ENCODE measurements around the gene HES5. TPM values are rescaled to one million over a fixed set of nuclear protein-coding genes. Genes with fewer than 3 reads are reported as not detected.

The HES5 gene
- total RNA-seq, 3 donors from 2014 or later = 1.3 to 7.8 (median 1.6) TPM

DNA sequence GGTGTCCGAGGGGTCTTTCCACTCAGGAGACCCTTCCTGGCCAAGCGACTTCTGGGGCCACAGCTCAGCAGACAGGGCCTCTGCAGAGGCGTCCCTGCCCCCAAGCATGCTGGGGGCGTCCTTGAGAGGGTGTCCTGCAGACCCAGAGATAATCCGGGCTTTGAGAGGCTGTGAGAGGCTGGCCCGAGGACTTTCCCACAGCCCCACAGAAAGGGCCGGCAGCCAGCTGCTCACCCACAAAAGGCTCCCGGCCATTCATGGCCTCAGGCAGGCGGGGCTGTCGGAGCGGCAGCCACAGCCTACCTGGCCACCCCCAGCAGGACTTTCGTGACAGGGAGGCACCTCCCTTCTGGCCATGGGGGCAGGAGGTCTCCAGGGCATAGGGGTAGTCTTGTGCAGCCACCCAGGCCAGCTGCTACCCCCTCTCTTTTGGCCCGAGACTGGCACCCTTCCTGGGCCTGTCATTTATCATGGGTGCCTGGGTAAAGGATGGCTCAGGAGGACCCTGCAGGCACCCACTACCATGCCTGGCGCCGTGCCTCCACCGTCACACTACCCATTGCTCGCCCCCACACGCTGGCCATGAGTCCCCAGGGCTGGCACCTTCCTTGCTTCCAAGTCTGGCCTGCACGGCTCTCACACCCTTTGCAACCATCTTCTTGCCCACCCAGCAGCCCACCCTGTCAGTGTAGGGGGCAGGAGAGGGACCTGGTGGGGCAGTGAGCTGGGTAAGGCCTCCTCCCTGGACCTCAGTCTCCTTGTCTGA lies 15.0 kb upstream of the HES5 start:
- ATAC-seq (no peak), DNase-seq (peak; percentile 52 to 68 (median 55))
- no peak for TF ChIP-seq CTCF (IDR thresholded peaks at IDR 0.05)
- no peaks in the 10 kb centered on the region for H3K36me3 ChIP-seq (ENCODE audit: low read depth)
- H3K4me1 ChIP-seq (ENCODE audit: low read depth) = peaks cover 71% of the 10 kb centered on the region
- H3K4me3 ChIP-seq = no peak overlapping the region
- intact Hi-C loops (cut with DNase I, micrococcal nuclease) = loop anchor here (5.0 kb wide), 2 partner anchors 128 to 133 kb away; partner anchors contain the start of gene PEX10 (in 1 of the 2)
- H3K9me3 ChIP-seq = no peaks in the 10 kb centered on the region

DNA sequence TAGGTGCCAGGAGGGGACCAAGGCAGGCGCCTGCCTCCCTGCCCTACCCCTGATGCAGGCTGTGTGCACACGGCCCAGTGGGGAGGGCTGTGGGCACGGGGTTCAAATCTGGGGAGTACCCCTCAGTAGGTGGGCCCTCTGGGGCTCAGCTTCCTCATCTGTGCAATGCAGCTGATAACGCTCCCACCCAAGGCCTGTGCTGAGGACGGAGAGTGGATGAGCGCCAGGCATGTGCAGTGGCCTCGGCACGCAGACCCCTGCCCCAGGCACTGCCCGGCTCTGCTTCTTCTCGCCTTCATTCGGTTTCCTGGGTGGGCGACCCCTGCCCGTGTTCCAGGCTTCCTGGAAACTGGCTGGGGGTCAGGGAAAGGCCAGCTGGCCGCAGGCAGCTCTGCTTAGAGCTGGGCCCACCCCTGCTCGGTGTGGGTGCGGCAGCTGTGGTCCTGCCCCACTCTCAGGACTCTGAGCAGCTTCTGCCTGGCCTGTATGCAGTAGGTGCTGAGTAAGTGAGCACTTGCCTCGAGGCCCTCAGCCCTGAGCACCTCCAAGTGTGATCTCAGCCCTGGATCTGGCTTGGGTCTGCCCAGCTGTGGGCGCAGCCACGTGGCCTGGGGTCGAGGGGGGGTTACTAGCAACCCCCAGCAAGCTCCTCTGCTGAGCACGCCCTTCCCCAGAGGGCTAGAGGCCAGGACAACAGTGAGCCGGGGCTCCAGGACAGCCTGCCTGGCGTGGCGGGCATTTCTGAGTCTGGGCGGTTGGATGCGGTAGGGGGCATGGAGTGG lies 14.2 kb upstream of the HES5 start:
- intact Hi-C loops (cut with DNase I, micrococcal nuclease) = no loop called here
- DNase-seq (peak in 2 of 3 donors; percentile 51 to 65), ATAC-seq (no peak)
- no peak for TF ChIP-seq CTCF (IDR thresholded peaks at IDR 0.05)
- no peaks in the 10 kb centered on the region for H3K9me3 ChIP-seq
- peaks cover 70% of the 10 kb centered on the region for H3K4me1 ChIP-seq (ENCODE audit: low read depth)
- H3K4me3 ChIP-seq = no peak overlapping the region
- no peaks in the 10 kb centered on the region for H3K36me3 ChIP-seq (ENCODE audit: low read depth)

GRCh38 chr1:2543543-2544092 lies 13.6 kb upstream of the HES5 start:
- Histone ChIP-seq H3K4me1 (ENCODE audit: low read depth) (peaks cover 64% of the 10 kb centered on the region), H3K4me3 (no peak overlapping the region), H3K36me3 (ENCODE audit: low read depth) (no peaks in the 10 kb centered on the region), H3K9me3 (no peaks in the 10 kb centered on the region)
- DNase-seq (peak in 2 of 3 donors; percentile 59 to 70), ATAC-seq (no peak)
- intact Hi-C loops (cut with DNase I, micrococcal nuclease) = no loop called here
- no peak for TF ChIP-seq CTCF (IDR thresholded peaks at IDR 0.05)

GRCh38 chr1:2542246-2542915 lies 12.3 kb upstream of the HES5 start:
- H3K9me3 ChIP-seq = no peaks in the 10 kb centered on the region
- H3K4me3 ChIP-seq = no peak overlapping the region
- peaks cover 55% of the 10 kb centered on the region for H3K4me1 ChIP-seq (ENCODE audit: low read depth)
- DNase-seq = peak in 2 of 3 donors; percentile 44 to 60
- no peak for TF ChIP-seq CTCF (IDR thresholded peaks at IDR 0.05)
- H3K36me3 ChIP-seq (ENCODE audit: low read depth) = no peaks in the 10 kb centered on the region
- intact Hi-C loops (cut with DNase I, micrococcal nuclease) = no loop called here
- no peak for ATAC-seq

GRCh38 chr1:2541619-2542245 lies 11.7 kb upstream of the HES5 start:
- Histone ChIP-seq H3K36me3 (ENCODE audit: low read depth) (no peaks in the 10 kb centered on the region), H3K4me1 (ENCODE audit: low read depth) (peaks cover 58% of the 10 kb centered on the region), H3K9me3 (no peaks in the 10 kb centered on the region), H3K4me3 (no peak overlapping the region)
- TF ChIP-seq CTCF (IDR thresholded peaks at IDR 0.05) = no peak
- intact Hi-C loops (cut with DNase I, micrococcal nuclease) = no loop called here
- DNase-seq = peak; percentile 92 to 98 (median 95)
- peak; percentile 48 for ATAC-seq
